Activated naive CD4-positive, alpha-beta T cell treated with anti-CD3 and anti-CD28 coated beads, Interleukin-2, amount 50 U/mL, for 16 hours (primary cell): ENCODE data around the gene CSGALNACT2.
A peak's percentile ranks its signal among the peaks of the same experiment; 100 is the strongest.
"Not testable (repeated sequence)": the region's sequence is repeated elsewhere in the genome, so short reads cannot be mapped to it uniquely, and the experiment has no call there.

Experiments used
- DNase-seq: peaks from one replicate; pipeline ENCODE4 v3.0.0-alpha.2; 2020

The CSGALNACT2 gene, protein sequence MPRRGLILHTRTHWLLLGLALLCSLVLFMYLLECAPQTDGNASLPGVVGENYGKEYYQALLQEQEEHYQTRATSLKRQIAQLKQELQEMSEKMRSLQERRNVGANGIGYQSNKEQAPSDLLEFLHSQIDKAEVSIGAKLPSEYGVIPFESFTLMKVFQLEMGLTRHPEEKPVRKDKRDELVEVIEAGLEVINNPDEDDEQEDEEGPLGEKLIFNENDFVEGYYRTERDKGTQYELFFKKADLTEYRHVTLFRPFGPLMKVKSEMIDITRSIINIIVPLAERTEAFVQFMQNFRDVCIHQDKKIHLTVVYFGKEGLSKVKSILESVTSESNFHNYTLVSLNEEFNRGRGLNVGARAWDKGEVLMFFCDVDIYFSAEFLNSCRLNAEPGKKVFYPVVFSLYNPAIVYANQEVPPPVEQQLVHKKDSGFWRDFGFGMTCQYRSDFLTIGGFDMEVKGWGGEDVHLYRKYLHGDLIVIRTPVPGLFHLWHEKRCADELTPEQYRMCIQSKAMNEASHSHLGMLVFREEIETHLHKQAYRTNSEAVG

DNA sequence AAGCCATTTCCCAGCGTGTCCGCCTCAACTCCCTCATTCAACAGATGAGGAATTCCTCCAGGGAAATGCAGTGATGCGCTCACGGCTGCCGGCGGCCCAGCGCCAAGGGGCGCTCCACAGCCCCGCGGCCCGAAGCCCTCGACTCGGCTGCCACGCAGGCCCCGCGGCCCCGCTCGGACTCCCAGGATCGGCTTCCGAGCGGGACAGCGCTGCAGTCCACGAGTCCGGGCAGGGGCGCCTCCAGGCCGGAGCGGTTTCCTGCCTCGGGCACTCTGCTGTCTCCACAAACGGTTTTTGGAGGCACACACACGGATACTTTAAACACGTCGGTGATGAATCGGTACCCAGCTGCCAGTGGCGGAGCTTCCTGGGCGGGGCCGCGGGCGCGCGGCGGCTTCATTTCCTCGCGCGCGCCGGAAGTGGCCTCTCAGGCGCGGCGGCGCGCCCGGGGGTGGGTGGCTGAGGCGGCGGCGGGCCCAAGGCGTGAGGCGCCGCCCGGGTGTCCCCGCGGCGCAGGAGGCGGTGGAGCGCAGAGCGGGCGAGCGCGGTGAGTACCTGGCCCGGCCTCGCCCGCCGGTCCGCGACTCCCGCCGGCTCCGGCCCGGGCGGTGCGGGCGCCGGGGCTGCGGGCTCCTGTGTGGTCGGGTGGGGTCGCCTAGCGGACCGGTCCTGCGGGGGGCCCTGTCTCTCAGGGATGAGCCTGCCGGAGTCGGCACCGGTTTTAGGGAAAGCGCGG, at the start of gene CSGALNACT2:
TSS of gene CSGALNACT2 (plus strand) at position 425 of the 736 bp plus-strand sequence. CDS start 16,705 bp downstream, outside the sequence.
- peak; percentile 90 for DNase-seq

DNA sequence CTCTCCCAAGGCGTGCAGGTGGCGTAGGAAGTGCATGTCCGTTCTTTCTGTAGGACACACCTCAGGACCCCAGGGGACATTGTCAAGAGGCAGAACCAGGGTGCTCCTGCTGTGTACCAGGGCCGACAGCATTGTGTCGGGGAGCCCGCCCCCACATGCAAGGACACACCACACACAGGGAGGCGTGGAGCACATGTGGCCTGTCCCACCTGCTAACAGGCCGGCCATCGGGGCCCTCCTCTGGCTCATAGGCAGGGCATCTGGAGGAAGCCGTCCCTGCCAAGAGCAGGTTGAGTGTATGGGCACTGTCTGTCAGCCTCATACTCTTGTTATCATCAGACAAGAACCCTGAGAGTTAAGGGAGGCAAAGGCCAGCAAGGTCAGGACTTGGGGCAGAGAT, 48.7 kb upstream of the CSGALNACT2 start:
- no peak for DNase-seq

DNA sequence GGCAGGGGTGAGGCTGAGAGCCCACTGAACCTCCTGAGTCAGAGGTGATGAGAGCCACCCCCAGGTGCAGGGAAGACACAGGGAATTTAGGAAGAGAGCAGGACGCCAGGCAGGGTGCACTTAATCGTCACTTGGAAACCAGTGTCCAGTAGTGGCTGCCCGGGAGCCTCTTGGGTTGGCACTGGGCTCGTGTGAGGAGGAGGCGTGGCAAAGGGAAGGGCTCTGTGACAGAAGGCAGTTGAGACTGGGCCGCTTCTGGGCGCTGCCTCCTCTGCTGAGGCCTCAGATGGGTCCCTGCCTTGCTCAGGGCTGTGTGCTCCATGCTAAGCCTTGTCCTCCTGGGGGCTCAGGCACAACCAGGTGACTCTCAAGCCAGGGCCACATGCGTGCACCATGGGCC, 48.1 kb upstream of the CSGALNACT2 start:
- no peak for DNase-seq

DNA sequence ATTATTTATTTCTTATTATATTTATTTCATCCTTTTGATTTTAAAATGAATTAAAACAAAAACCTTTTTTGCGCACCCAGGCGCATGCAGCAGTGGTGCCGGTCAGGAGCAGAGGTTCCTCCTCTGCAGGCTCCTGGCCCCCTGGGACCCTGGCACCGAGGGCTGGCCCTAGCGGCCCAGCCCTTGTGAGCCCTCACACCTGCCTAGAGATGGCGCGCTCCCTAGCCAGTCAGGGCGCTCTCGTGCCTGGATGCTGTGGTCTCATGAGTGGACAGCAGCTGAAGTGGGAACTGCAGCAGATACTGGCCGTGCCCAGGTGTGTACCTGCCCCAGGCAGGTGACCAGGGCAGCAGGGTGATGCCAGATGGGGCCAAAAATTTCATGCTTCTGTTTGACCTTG, 47.6 kb upstream of the CSGALNACT2 start:
- DNase-seq = no peak

DNA sequence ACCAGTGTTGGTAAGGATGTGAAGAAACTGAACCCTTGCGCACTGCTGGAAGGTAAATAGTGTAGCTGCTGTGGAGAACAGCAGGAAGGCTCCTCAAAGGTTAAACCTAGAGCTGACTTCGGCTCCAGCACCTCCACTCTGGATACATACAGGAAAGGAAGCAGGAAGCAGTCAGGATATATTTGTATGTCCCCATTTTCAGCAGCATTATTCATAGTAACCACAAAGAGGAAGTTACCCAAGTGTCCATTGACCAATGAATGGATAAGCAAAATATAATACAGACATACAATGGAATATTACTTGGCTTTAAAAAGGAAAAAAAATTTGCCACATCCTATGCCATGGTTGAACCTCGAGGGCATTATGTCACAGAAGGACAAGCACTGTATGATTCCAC, 46.4 kb upstream of the CSGALNACT2 start:
- DNase-seq = no peak

DNA sequence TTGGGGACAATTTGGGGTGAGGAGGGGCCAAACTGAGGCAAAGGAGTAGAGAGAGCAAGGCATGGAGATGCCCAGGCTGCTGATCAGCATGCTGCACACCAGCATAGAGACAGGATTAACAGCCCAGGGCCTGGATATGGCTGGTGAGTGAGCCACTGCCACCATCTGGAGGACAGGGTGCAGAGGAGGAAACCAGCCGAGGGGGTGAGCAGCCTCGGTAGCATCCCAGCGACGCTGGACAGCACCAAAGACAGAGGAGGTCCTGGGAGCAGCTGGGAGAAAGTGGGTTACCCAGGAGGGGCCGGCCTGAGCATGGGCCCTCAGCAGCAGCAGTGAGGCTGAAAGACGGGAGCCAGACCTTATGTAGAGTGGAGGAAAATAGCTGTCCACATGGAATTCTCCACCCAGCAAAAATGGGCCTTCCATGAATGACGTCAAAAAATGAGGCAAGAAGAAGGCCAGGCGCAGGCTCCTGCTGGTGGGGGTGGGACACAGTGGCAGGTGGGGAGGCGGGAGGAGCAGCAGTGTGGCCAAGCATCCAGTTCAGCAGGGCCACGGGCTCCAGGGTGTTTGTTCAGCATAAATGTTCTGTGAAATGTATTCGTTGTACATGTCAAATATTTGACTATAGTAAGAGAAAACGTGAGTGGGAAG, 44.7 kb upstream of the CSGALNACT2 start:
- DNase-seq = no peak

DNA sequence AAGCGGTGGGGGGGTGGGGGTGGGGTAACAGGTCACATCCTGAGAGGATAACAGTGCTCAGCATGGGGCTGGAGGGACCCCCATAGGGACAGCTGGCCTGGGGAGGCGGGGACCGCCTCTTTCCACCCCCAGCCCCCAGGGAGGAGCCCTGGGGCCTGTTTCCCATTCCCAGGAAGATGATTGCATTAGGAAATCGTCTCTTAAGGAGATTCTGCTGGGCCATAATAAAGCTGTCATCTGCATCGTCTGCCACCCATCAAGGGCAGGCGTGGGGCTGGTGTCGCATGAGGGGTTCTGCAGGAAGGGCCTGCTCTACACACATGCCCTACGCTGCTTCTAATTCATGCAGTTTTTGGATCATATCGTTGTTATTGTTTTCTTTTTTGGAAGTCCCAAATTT, 44.2 kb upstream of the CSGALNACT2 start:
- no peak for DNase-seq

DNA sequence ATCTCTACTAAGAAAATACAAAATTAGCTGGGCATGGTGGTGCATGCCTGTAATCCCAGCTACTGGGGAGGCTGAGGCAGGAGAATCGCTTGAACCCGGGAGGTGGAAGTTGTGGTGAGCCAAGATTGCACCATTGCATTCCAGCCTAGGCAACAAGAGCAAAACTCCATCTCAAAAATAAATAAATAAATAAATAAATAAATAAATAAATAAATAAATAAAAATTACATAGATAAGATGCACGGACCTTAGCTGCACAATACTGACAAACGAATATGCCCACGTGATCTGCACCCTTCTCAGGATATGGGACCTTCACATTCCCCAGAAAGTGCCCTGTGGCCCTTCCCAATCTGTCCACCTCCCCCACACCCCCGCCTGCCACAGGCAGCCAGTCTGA, 38.9 kb upstream of the CSGALNACT2 start:
- DNase-seq = not testable (repeated sequence)

DNA sequence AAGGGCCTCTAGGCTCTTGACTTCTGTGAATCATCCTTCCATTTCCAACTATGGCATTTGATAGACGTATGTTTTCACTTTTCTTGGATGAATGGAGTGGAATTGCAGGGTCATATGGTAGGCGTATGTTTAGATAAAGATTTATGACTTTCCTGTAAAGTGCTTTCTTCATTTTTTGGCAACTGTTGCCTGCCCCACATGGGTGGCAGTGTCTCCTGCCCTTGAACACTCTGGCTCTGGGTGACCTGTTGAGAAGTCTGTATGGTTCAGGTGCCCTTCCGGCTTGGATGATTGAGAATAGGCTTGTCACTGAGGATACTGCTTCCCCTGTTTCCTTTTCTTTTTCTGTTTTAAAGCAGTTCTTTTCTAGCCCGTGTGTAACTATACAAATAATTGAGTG, 38.3 kb upstream of the CSGALNACT2 start:
- DNase-seq = no peak

DNA sequence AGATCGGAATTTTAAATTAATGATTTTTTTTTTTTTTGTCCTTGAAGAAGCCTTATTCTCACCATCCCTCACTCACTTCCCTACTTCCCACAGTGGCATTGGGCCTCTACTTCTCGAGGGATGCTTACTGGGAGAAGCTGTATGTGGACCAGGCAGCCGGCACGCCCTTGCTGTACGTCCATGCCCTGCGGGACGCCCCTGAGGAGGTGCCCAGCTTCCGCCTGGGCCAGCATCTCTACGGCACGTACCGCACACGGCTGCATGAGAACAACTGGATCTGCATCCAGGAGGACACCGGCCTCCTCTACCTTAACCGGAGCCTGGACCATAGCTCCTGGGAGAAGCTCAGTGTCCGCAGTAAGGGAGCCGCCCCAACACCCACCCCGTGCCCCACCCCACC, 37.9 kb upstream of the CSGALNACT2 start:
- no peak for DNase-seq

DNA sequence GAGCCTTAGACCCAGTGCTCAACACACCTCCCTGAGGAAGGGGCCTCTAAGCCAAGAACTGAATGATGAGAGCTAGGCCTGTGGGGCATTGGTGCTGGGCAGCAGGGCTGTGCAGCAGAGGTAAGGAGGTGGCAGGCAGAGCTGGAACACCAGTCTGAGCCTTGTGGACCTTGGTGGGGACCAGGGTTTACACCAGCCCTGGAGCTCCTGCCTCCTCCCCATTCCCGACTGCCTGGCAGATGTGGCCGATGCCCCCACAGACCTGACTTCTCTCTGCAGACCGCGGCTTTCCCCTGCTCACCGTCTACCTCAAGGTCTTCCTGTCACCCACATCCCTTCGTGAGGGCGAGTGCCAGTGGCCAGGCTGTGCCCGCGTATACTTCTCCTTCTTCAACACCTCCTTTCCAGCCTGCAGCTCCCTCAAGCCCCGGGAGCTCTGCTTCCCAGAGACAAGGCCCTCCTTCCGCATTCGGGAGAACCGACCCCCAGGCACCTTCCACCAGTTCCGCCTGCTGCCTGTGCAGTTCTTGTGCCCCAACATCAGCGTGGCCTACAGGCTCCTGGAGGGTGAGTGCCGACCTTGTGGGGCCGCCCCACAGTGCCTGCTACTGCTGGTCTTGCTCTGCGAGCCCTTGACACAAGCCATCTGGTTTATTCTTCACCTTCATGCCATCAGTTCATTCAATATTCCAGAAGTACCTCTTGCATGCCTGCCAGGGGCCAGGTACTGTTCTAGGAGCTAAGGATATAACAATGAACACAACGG, 36.0 kb upstream of the CSGALNACT2 start:
- DNase-seq = no peak

DNA sequence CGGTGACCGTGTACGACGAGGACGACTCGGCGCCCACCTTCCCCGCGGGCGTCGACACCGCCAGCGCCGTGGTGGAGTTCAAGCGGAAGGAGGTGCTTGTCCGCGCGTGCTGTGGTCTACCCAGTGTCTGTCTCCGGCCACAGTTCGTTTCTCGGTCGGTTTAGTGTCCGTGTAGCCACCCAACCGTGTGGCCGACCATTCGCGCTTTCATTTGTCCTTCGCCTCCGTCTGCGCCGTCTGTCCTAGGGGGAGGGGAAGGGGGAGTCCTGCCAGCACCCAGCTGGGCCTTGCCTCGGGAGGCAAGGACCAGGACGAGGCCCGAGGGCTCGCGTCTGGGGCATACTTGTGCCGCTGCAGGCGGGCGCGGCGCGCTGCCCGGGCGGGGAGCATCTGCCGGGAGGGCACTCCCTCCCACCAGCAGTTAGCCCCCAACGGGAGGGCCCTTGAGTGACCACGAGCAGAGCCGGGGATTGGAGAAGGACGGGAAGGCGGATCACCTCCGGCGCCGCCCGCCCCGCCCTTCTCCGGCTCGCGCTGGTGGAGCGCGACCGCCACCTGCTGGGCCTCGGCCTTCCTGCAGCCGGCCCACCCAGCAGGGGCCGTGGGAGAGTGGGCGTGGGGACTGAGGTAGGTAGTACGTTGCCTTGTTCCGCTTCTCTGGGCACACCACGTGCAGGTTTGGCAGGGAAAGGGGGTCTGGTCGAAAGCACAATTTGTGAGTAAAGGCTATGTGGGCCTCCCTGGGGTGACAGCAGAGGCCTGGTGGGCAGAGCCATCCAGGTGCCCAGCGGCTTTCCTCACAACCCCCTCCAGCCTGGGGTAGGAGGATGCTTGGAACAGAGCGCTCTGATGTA, 32.9 kb upstream of the CSGALNACT2 start:
- peak; percentile 82 for DNase-seq

DNA sequence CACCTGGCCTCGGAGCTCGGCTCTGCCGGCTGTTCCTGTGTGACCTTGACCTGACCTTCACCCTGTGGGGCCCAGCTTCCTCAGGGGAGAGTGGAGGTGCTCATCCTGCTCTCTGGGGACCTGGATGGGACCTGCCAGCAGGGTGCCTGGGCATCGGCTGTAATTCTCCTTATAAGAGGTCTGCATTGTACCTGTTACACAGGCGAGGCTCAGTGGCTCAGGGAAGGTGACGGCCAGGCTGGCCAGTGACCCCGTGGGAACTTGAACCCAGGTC, 32.4 kb upstream of the CSGALNACT2 start:
- DNase-seq = no peak

DNA sequence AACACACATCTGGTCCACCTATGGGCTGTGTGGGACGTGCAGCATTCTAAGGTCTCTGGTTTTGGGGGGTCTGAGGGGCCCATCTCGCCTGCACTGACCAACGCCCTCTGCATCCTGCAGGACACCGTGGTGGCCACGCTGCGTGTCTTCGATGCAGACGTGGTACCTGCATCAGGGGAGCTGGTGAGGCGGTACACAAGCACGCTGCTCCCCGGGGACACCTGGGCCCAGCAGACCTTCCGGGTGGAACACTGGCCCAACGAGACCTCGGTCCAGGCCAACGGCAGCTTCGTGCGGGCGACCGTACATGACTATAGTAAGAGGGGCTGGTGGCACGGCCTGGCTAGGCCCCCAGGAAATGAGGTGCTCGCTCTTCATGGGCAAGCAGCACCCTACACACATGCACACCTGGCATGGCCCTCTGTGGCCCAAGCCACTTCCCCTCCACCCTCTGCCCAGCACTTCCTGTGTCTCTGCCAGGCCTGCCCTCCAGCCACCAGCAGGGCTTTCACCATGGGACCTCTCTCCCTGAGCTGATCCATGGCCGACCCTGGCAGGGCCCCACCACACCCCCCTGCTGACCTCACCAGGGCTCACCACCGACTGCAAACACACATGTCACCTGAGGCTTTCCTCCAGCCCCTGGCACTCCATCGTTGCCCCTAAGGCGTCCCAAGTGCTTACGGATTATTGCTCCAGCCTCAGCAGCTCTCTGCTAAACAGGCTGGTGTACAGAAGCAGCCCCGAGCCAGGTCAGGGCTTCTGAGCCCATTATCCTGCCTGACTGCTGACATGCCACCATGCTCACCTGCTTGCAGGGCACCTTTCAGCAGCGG, 31.8 kb upstream of the CSGALNACT2 start:
- no peak for DNase-seq

DNA sequence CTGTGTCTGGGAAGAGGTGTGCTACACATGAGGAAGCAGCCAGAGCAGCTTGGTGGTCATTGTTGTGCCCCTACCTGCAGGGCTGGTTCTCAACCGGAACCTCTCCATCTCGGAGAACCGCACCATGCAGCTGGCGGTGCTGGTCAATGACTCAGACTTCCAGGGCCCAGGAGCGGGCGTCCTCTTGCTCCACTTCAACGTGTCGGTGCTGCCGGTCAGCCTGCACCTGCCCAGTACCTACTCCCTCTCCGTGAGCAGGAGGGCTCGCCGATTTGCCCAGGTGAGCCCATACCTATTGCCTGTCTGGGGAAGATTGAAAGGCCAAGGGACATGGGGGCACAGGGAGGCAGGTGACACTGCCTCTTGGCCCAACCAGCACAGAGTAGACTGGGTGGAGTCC, 29.3 kb upstream of the CSGALNACT2 start:
- DNase-seq = no peak

DNA sequence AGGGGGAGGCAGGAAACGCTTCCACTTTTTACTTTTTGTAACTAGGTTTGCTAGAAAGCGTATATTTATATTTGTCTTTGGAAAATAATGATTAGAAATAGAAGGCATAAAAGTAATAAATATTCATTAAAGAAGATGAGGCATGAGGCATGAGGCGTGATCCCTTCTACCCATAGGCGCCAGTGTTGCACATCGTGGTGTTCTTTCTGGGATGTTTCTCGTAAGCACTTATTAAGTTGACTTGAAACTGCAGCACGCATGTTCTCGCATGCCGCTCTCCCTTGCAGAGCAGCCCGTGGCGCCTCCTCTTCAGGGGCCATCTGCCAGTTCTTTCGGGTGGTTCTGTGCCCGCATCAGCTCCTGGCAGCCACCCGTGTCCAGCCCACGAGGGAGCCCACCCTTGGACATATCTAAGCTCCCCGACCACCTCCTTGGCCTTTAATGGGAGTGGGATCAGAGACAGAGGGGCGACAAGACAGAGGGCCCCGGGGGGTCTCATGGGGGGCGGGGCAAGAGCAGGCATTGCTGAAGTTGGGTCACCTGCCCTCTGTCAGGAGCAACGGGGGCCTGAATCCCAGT, 28.5 kb upstream of the CSGALNACT2 start:
- DNase-seq = no peak

DNA sequence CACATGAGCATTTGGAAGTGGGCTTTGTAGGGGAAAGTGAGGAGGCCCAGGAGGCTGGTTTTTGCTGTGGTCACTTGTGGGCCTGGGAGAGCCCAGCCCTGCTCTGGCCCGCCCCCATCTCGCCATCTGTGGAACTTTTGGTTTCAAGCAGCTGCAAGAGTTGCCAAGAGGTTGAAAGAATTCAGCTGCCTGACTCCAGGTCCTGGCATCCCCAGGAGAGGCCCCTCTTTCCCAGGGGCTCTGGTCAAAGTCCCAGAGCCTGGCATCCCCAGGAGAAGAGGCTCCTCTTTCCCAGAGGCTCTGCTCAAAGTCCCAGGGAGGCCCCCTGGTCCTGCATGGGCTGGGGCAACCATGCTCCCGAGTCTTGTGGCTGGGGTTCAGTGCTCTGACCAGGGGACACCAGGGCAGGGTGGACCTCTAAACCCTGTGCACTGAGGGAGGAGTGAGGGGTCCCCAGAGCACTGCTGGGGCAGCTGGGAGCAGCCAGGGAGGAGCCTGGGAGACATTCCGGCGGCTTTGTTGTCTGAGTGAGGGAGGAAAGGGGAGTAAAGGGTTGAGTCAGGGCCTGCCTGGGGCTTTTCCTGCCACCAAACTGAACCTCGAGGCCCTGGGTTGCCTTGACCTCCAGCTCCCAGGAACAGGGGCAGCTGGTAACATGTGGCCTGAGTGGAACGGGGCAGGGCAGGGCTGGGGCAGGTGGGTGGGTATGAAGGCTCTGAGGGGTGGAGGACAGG, 27.7 kb upstream of the CSGALNACT2 start:
- no peak for DNase-seq

DNA sequence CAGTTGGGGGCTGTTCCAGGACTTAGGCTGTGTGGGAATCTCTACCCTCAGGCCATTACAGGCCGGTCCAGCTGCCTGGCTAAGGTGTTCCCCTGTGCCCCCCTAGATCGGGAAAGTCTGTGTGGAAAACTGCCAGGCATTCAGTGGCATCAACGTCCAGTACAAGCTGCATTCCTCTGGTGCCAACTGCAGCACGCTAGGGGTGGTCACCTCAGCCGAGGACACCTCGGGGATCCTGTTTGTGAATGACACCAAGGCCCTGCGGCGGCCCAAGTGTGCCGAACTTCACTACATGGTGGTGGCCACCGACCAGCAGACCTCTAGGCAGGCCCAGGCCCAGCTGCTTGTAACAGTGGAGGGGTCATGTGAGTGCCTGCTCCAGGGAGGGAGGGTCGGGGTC, 27.1 kb upstream of the CSGALNACT2 start:
- no peak for DNase-seq

DNA sequence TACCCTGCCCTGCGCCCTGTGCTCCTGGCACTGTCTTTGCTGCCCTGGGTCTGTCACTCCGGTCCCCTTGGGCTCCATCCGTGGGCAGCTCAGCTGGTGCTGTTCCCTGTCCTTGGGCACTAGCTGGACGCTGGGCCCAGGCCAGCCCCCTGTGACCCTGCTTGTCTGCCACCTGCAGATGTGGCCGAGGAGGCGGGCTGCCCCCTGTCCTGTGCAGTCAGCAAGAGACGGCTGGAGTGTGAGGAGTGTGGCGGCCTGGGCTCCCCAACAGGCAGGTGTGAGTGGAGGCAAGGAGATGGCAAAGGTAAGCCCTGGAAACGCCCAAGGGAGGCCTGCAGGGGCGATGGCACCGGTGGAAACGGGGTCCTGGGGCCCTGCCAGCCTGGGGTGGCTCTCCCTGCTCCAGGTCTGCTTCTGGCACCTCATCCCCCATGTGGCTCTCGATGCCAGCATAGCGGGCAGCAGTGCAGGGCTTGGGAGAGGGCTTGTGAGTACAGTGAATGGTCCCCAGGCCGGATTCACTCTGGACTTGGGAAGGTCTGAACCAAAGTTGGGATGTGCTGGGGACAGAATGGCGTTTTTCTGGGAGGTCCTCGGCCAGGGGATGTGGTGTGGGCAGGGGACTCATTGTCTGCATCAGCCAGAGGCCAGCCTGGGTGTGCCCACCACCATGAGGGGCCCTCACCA, 26.2 kb upstream of the CSGALNACT2 start:
- no peak for DNase-seq
